ENCODE measurements around the gene NRROS.

DNA sequence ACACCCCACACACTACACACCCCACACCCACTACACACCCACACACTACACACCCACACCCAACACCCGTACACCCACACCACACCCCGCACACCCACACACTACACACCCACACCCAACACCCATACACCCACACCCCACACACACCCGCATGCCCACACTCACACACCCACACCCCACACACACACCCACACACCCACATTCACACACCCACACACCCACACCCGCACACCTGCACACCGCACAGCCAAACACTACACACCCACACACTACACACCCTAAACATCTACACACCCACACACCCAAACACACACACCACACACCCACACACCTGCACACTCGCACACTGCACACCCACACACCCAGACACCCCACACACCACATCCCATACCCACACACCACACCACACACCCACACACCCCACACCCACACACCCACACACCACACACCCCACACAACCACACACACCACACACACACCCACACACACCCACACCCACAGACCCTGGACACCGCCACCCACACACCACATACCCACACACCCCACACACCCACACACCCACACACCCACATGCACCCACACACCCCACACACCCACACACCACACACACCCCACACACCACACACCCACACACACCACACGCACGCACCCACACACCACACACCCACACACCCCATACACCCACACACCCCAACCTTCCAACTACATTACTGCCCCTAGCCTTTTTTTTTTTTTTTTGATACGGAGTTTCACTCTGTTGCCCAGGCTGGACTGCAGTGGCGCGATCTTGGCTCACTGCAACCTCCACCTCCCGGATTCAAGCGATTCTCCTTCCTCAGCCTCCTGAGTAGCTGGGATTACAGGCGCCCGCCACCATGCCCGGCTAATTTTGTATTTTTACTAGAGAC lies 55.7 kb downstream of the NRROS start:
- TF ChIP-seq, protein P1, sequence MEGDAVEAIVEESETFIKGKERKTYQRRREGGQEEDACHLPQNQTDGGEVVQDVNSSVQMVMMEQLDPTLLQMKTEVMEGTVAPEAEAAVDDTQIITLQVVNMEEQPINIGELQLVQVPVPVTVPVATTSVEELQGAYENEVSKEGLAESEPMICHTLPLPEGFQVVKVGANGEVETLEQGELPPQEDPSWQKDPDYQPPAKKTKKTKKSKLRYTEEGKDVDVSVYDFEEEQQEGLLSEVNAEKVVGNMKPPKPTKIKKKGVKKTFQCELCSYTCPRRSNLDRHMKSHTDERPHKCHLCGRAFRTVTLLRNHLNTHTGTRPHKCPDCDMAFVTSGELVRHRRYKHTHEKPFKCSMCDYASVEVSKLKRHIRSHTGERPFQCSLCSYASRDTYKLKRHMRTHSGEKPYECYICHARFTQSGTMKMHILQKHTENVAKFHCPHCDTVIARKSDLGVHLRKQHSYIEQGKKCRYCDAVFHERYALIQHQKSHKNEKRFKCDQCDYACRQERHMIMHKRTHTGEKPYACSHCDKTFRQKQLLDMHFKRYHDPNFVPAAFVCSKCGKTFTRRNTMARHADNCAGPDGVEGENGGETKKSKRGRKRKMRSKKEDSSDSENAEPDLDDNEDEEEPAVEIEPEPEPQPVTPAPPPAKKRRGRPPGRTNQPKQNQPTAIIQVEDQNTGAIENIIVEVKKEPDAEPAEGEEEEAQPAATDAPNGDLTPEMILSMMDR (conservative IDR thresholded peaks at IDR 0.05; ENCODE audit: low read depth, low read length) = no peak
- TF ChIP-seq EZH2 (IDR thresholded peaks at IDR 0.05; ENCODE audit: borderline replicate concordance, low read depth, low read length, poor library complexity, severe bottlenecking) = no peak

Measured in A673 (cell line).